ENCODE results near the gene ZNF175.

DNA sequence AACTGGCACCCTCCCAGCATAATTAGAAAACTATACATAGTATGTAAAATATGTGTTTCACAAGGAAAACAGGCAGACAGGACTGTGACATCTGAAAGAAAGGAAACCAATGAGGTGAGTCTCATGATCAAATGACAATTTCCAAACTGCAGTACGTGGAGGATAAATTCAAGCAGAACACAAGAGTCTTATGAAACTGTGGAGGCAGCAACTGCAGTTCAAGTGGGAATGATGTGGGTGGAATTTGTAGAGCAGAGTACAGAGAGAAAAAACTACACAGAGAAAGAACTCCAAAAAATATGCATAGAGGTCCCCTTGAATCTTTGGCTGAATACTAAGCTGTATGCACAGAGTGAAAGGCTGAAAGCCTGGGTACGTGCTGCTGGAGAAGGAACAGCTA lies 49.3 kb upstream of the ZNF175 start:
- TF ChIP-seq PKNOX1 (IDR thresholded peaks at IDR 0.05) = no peak
- no peak for TF ChIP-seq EZH2 (IDR thresholded peaks at IDR 0.05; ENCODE audit: borderline replicate concordance, control insufficient read depth, low read depth, low read length)
- TF ChIP-seq, protein P1, sequence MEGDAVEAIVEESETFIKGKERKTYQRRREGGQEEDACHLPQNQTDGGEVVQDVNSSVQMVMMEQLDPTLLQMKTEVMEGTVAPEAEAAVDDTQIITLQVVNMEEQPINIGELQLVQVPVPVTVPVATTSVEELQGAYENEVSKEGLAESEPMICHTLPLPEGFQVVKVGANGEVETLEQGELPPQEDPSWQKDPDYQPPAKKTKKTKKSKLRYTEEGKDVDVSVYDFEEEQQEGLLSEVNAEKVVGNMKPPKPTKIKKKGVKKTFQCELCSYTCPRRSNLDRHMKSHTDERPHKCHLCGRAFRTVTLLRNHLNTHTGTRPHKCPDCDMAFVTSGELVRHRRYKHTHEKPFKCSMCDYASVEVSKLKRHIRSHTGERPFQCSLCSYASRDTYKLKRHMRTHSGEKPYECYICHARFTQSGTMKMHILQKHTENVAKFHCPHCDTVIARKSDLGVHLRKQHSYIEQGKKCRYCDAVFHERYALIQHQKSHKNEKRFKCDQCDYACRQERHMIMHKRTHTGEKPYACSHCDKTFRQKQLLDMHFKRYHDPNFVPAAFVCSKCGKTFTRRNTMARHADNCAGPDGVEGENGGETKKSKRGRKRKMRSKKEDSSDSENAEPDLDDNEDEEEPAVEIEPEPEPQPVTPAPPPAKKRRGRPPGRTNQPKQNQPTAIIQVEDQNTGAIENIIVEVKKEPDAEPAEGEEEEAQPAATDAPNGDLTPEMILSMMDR (IDR thresholded peaks at IDR 0.05 in 2 of 3, conservative IDR thresholded peaks at IDR 0.05 in 1 of 3; ENCODE audit: control insufficient read depth in 2 of 3, extremely low read depth in 1 of 3, insufficient read depth in 1 of 3, low read depth in 3 of 3, low read length in 3 of 3) = no peak
- no peak for TF ChIP-seq MEF2A (IDR thresholded peaks at IDR 0.05; ENCODE audit: insufficient read depth, low read depth, low read length)
- no peak for TF ChIP-seq MTA3 (IDR thresholded peaks at IDR 0.05; ENCODE audit: borderline replicate concordance, low read length)
